PC-3 (cell line): Measurements from ENCODE around the gene PREP. TPM values are rescaled to one million over a fixed set of nuclear protein-coding genes. Genes with fewer than 3 reads are reported as not detected.

ENCODE experiments used
- ATAC-seq: fragments of 200-7000 bp; cut with Tn5 transposase; 2 replicates; pipeline ENCODE4 v1.9.1; 2020; ENCODE audit warnings: mild to moderate bottlenecking, moderate library complexity
- BruUV-seq: library from RNA; stranded (reverse); fragments of 400-500 nt; replicated peaks from 2 replicates; lab custom pipeline; 2021; lab: Mats Ljungman, UMichigan
- CTCF ChIA-PET: fragments of 300-600 bp; sonication (Branson Sonifier 250); formaldehyde crosslinking; loops from one replicate; lab custom pipeline; 2022; ENCODE audit warnings: antibody characterized with exemption; lab: Charles Lee
- POLR2A ChIA-PET: fragments of 300-600 bp; sonication (Branson Sonifier 250); formaldehyde crosslinking; loops from one replicate; lab custom pipeline; 2022; ENCODE audit warnings: antibody characterized with exemption; ENCODE audit not compliant: unreplicated experiment; lab: Charles Lee
- DNase-seq: peaks from one replicate; pipeline ENCODE4 v3.0.0-alpha.2; 2015
- H2AFZ ChIP-seq: fragments of 300-600 bp; sonication (generic); 2 replicates; pipeline ENCODE4 v1.6.0; 2016; ENCODE audit warnings: antibody characterized with exemption, low read length
- H3F3A ChIP-seq: fragments of 300-600 bp; sonication (generic); one replicate; pipeline ENCODE4 v1.6.0; 2017; ENCODE audit warnings: antibody characterized with exemption, low read length, control low read depth, mild to moderate bottlenecking; ENCODE audit not compliant: unreplicated experiment
- H3K27ac ChIP-seq: fragments of 300-600 bp; sonication (generic); 2 replicates; pipeline ENCODE4 v1.5.1; 2016; ENCODE audit warnings: mild to moderate bottlenecking, low read length
- H3K27me3 ChIP-seq: fragments of 300-600 bp; sonication (generic); 2 replicates; pipeline ENCODE4 v1.6.1; 2016; ENCODE audit warnings: low read length, mixed read lengths
- H3K36me3 ChIP-seq: fragments of 300-600 bp; sonication (generic); 2 replicates; pipeline ENCODE4 v1.6.1; 2016; ENCODE audit warnings: low read depth, mixed run types, low read length, mixed read lengths
- H3K4me1 ChIP-seq: fragments of 300-600 bp; sonication (generic); 2 replicates; pipeline ENCODE4 v1.5.1; 2016; ENCODE audit warnings: low read length; ENCODE audit not compliant: insufficient read depth
- H3K4me2 ChIP-seq: fragments of 300-600 bp; sonication (generic); 2 replicates; pipeline ENCODE4 v1.6.0; 2016; ENCODE audit warnings: low read length
- H3K4me3 ChIP-seq: fragments of 300-600 bp; sonication (generic); 2 replicates; pipeline ENCODE4 v1.5.1; 2016; ENCODE audit warnings: mild to moderate bottlenecking, low read length, mixed read lengths
- H3K79me2 ChIP-seq: fragments of 300-600 bp; sonication (generic); 2 replicates; pipeline ENCODE4 v1.6.1; 2017; ENCODE audit warnings: low read length, mixed read lengths
- H3K9ac ChIP-seq: fragments of 300-600 bp; sonication (generic); 2 replicates; pipeline ENCODE4 v1.6.0; 2016; ENCODE audit warnings: mild to moderate bottlenecking, low read length
- H3K9me2 ChIP-seq: fragments of 300-600 bp; sonication (generic); replicated peaks from 2 replicates; pipeline ENCODE4 v1.6.1; 2016; ENCODE audit warnings: mixed run types, low read length, mixed read lengths
- H3K9me3 ChIP-seq: fragments of 300-600 bp; sonication (generic); 2 replicates; pipeline ENCODE4 v1.6.1; 2016; ENCODE audit warnings: low read length, mixed read lengths
- H4K20me1 ChIP-seq: fragments of 300-600 bp; sonication (generic); 2 replicates; pipeline ENCODE4 v1.6.1; 2016; ENCODE audit warnings: low read length, mixed read lengths
- CTCF ChIP-seq: fragments of 300-600 bp; sonication (generic); conservative IDR thresholded peaks from 2 replicates; pipeline ENCODE4 v1.5.1; 2017; ENCODE audit warnings: antibody characterized with exemption, low read depth, mild to moderate bottlenecking, low read length
- EZH2 ChIP-seq: fragments of 300-600 bp; sonication (generic); IDR thresholded peaks from one replicate; pipeline ENCODE4 v1.6.1; 2017; ENCODE audit warnings: antibody characterized with exemption, mild to moderate bottlenecking, low read length; ENCODE audit not compliant: unreplicated experiment
- EZH2phosphoT487 ChIP-seq: fragments of 300-600 bp; sonication (generic); IDR thresholded peaks from 2 replicates; pipeline ENCODE4 v1.6.1; 2018; ENCODE audit warnings: mild to moderate bottlenecking, antibody characterized with exemption, low read length, borderline replicate concordance
- intact Hi-C: fragments of 100-400 bp; cut with micrococcal nuclease; formaldehyde crosslinking; loops from 2 replicates; pipeline ENCODE4 v1.9.0; 2023
- total RNA-seq: library from RNA; depleted of rRNA; stranded (reverse); fragments of >200 nt; gene quantifications from 2 replicates; pipeline ENCODE4 v1.2.3, GENCODE V29; 2014

PREP gene
- total RNA-seq, 1 experiment from 2014 or later = 16.9 TPM

- Histone ChIP-seq H3K9me2 (no peaks in the 10 kb centered on the region), H3K27ac (no peak overlapping the region), H3K36me3 (no peaks in the 10 kb centered on the region), H3K9ac (no peak overlapping the region), H3F3A (no peaks in the 10 kb centered on the region), H3K4me1 (peaks cover 20% of the 10 kb centered on the region), H3K79me2 (peaks cover 55% of the 10 kb centered on the region), H3K4me3 (no peak overlapping the region), H2AFZ (no peak overlapping the region), H3K27me3 (no peaks in the 10 kb centered on the region), H3K9me3 (no peaks in the 10 kb centered on the region), H3K4me2 (peak overlapping the region; percentile 79), H4K20me1 (peaks cover 14% of the 10 kb centered on the region; the same call in 1 of the 2 replicates)
- ChIA-PET POLR2A (no interaction called here), CTCF (no interaction called here)
- ATAC-seq (no peak), DNase-seq (no peak)
- TF ChIP-seq EZH2phosphoT487 (no peak), CTCF (no peak), EZH2 (no peak)
- no TSS peak for BruUV-seq
- intact Hi-C loops = loop anchor here (5.0 kb wide), 2 partner anchors 73 to 223 kb away; no protein-coding TSS in a partner anchor
These were observed 2.4 kb downstream of the PREP start for GRCh38 chr6:105400501-105400900.

GRCh38 chr6:105398859-105399258 is 4.0 kb downstream of the PREP start:
- H3K4me3 ChIP-seq = no peak overlapping the region
- no peaks in the 10 kb centered on the region for H3K27me3 ChIP-seq
- H4K20me1 ChIP-seq = peaks cover 14% of the 10 kb centered on the region; the same call in 1 of the 2 replicates
- H3K4me1 ChIP-seq = peaks cover 17% of the 10 kb centered on the region
- ChIA-PET CTCF (no interaction called here), POLR2A (no interaction called here)
- no peaks in the 10 kb centered on the region for H3K9me3 ChIP-seq
- H3F3A ChIP-seq = no peaks in the 10 kb centered on the region
- H3K36me3 ChIP-seq = no peaks in the 10 kb centered on the region
- no peak overlapping the region for H3K4me2 ChIP-seq
- ATAC-seq (no peak), DNase-seq (no peak)
- H3K79me2 ChIP-seq = peaks cover 55% of the 10 kb centered on the region
- TF ChIP-seq EZH2 (no peak), EZH2phosphoT487 (no peak), CTCF (no peak)
- H3K9me2 ChIP-seq = no peaks in the 10 kb centered on the region
- no peak overlapping the region for H3K27ac ChIP-seq
- H2AFZ ChIP-seq = no peak overlapping the region
- intact Hi-C loops = no loop called here
- H3K9ac ChIP-seq = no peak overlapping the region
- no TSS peak for BruUV-seq

GRCh38 chr6:105397987-105398386 is 4.9 kb downstream of the PREP start:
- intact Hi-C loops = no loop called here
- POLR2A ChIA-PET = no interaction called here

More at GRCh38 chr6:105397987-105398386, 4.9 kb downstream of the PREP start:
- no peak for ATAC-seq
- H3K4me3 ChIP-seq = no peak overlapping the region
- no peaks in the 10 kb centered on the region for H3K36me3 ChIP-seq
- H3K27ac ChIP-seq = no peak overlapping the region
- no peak overlapping the region for H3K9ac ChIP-seq
- H2AFZ ChIP-seq = no peak overlapping the region
- H3K9me2 ChIP-seq = no peaks in the 10 kb centered on the region
- no peak for DNase-seq
- H4K20me1 ChIP-seq = peaks cover 14% of the 10 kb centered on the region; the same call in 1 of the 2 replicates
- no peak for TF ChIP-seq EZH2phosphoT487
- TF ChIP-seq CTCF = no peak
- no peak for TF ChIP-seq EZH2
- no TSS peak for BruUV-seq
- CTCF ChIA-PET = no interaction called here
- H3K27me3 ChIP-seq = no peaks in the 10 kb centered on the region
- peaks cover 55% of the 10 kb centered on the region for H3K79me2 ChIP-seq
- H3K4me1 ChIP-seq = peaks cover 13% of the 10 kb centered on the region
- no peaks in the 10 kb centered on the region for H3K9me3 ChIP-seq
- no peaks in the 10 kb centered on the region for H3F3A ChIP-seq
- H3K4me2 ChIP-seq = no peak overlapping the region
